ENCODE measurements around the gene PGBD5. TPM values are rescaled to one million over a fixed set of nuclear protein-coding genes. Genes with fewer than 3 reads are reported as not detected.

The PGBD5 gene
- polyA plus RNA-seq, 1 donor (not counting 4 experiments of a cell fraction or from before 2014, with no cell fraction given) = 0.28 TPM

DNA sequence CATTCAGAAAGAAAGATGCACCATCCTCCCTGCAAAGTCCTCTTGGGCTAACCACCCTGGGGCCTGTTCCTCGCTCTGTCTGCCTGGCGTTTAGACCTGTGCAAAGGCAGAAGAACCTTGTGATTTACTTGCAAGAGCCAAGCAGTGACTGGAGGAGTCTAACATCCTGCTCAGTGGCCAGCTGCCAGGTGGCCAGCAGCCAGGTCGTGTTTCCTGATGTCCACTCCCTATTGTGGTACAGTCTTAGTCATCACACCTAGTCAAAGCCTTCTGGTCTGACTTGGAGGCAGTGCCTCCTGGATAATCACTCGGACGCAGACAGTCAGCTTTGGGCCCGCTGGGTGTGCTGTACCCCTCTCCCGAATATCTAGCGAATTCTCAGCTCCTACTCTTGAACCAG, 118.1 kb downstream of the PGBD5 start:
- Histone ChIP-seq H3K27me3 (ENCODE audit: control insufficient read depth, extremely low read depth, insufficient read depth, low read length) (no peaks in the 10 kb centered on the region), H3K4me2 (ENCODE audit: control insufficient read depth, extremely low read depth, insufficient read depth, low read depth, low read length) (no peak overlapping the region), H2AFZ (ENCODE audit: control insufficient read depth, low read length) (no peak overlapping the region), H3K27ac (ENCODE audit: control insufficient read depth, insufficient read depth, low read length) (no peak overlapping the region), H3K9ac (ENCODE audit: control insufficient read depth, extremely low read depth, insufficient read depth, low read length) (no peak overlapping the region), H3K36me3 (ENCODE audit: control insufficient read depth in 2 of 2, extremely low read depth in 1 of 2, insufficient read depth in 2 of 2, low read length in 2 of 2) (no peaks in the 10 kb centered on the region), H3K4me3 (ENCODE audit: control insufficient read depth in 2 of 3, extremely low read depth in 1 of 3, insufficient read depth in 2 of 3, low read depth in 1 of 3, low read length in 3 of 3) (no peak overlapping the region), H3K79me2 (ENCODE audit: control insufficient read depth, insufficient read depth, low read length) (no peaks in the 10 kb centered on the region), H4K20me1 (ENCODE audit: control insufficient read depth, extremely low read depth, insufficient read depth, low read length) (no peaks in the 10 kb centered on the region), H3K9me1 (ENCODE audit: control insufficient read depth, extremely low read depth, insufficient read depth, low read length) (no peaks in the 10 kb centered on the region), H3K9me3 (ENCODE audit: control insufficient read depth, low read depth, low read length) (no peaks in the 10 kb centered on the region), H3K4me1 (ENCODE audit: control insufficient read depth, extremely low read depth, insufficient read depth, low read length) (peaks cover 11% of the 10 kb centered on the region)
- dilution Hi-C loops (cut with MboI; ENCODE audit: extremely low pct_ligation_motif_present, low sequenced_read_pairs) = no loop called here
- DNase-seq (ENCODE audit: low read depth, low spot score) (no peak), FAIRE-seq (no peak)
- TF ChIP-seq EZH2 (IDR thresholded peaks at IDR 0.05; ENCODE audit: low read length) = no peak
- TF ChIP-seq, protein P1, sequence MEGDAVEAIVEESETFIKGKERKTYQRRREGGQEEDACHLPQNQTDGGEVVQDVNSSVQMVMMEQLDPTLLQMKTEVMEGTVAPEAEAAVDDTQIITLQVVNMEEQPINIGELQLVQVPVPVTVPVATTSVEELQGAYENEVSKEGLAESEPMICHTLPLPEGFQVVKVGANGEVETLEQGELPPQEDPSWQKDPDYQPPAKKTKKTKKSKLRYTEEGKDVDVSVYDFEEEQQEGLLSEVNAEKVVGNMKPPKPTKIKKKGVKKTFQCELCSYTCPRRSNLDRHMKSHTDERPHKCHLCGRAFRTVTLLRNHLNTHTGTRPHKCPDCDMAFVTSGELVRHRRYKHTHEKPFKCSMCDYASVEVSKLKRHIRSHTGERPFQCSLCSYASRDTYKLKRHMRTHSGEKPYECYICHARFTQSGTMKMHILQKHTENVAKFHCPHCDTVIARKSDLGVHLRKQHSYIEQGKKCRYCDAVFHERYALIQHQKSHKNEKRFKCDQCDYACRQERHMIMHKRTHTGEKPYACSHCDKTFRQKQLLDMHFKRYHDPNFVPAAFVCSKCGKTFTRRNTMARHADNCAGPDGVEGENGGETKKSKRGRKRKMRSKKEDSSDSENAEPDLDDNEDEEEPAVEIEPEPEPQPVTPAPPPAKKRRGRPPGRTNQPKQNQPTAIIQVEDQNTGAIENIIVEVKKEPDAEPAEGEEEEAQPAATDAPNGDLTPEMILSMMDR (optimal IDR thresholded peaks at IDR 0.05 in 1 of 3, IDR thresholded peaks at IDR 0.05 in 1 of 3, conservative IDR thresholded peaks at IDR 0.05 in 1 of 3; ENCODE audit: extremely low read depth in 1 of 3, insufficient read depth in 2 of 3, low read length in 3 of 3) = no peak

DNA sequence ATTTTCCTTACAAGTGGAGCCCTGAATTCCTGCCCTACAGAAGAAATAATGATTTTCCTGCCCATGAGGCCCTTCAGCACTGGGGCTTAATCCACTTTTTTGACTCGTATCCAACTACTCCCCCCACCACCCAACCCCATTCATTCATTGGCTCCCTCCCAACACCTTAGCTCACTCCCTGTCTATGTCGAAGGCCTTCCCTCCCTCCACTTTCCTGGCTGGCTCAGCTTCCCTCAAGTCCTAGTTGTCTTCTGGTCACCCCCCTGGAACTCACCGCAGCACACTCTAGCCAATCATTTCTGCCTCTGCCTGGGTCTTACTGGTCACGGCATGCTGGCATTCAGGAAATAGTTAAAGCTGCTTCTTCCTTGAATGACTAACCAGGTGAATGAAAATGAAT, 118.9 kb downstream of the PGBD5 start:
- H3K27ac ChIP-seq (ENCODE audit: control insufficient read depth, insufficient read depth, low read length) = no peak overlapping the region

More for the DNA sequence above, 118.9 kb downstream of the PGBD5 start:
- FAIRE-seq (no peak), DNase-seq (ENCODE audit: low read depth, low spot score) (no peak)
- Histone ChIP-seq H3K36me3 (ENCODE audit: control insufficient read depth in 2 of 2, extremely low read depth in 1 of 2, insufficient read depth in 2 of 2, low read length in 2 of 2) (no peaks in the 10 kb centered on the region), H3K4me1 (ENCODE audit: control insufficient read depth, extremely low read depth, insufficient read depth, low read length) (peaks cover 11% of the 10 kb centered on the region), H3K9me3 (ENCODE audit: control insufficient read depth, low read depth, low read length) (no peaks in the 10 kb centered on the region), H3K79me2 (ENCODE audit: control insufficient read depth, insufficient read depth, low read length) (no peaks in the 10 kb centered on the region), H4K20me1 (ENCODE audit: control insufficient read depth, extremely low read depth, insufficient read depth, low read length) (no peaks in the 10 kb centered on the region), H3K9ac (ENCODE audit: control insufficient read depth, extremely low read depth, insufficient read depth, low read length) (no peak overlapping the region), H3K4me2 (ENCODE audit: control insufficient read depth, extremely low read depth, insufficient read depth, low read depth, low read length) (no peak overlapping the region), H3K4me3 (ENCODE audit: control insufficient read depth in 2 of 3, extremely low read depth in 1 of 3, insufficient read depth in 2 of 3, low read depth in 1 of 3, low read length in 3 of 3) (no peak overlapping the region), H2AFZ (ENCODE audit: control insufficient read depth, low read length) (no peak overlapping the region), H3K27me3 (ENCODE audit: control insufficient read depth, extremely low read depth, insufficient read depth, low read length) (no peaks in the 10 kb centered on the region), H3K9me1 (ENCODE audit: control insufficient read depth, extremely low read depth, insufficient read depth, low read length) (no peaks in the 10 kb centered on the region)
- TF ChIP-seq, protein P1 (optimal IDR thresholded peaks at IDR 0.05 in 1 of 3, IDR thresholded peaks at IDR 0.05 in 1 of 3, conservative IDR thresholded peaks at IDR 0.05 in 1 of 3; ENCODE audit: extremely low read depth in 1 of 3, insufficient read depth in 2 of 3, low read length in 3 of 3) = no peak
- no peak for TF ChIP-seq EZH2 (IDR thresholded peaks at IDR 0.05; ENCODE audit: low read length)
- dilution Hi-C loops (cut with MboI; ENCODE audit: extremely low pct_ligation_motif_present, low sequenced_read_pairs) = no loop called here

All from keratinocyte (primary cell).